Skin epidermis (tissue), 12 donors: ENCODE results near the gene LLGL2.

Experiments
- H3K27ac ChIP-seq, 21 experiments: fragments of 200-600 bp; sonication (generic) in 11 of 21; one replicate each; pipeline ENCODE4 v1.5.0; 2020; ENCODE audit warnings: mild to moderate bottlenecking in 3 of 21, inconsistent platforms in 2 of 21, moderate library complexity in 2 of 21
- H3K4me3 ChIP-seq, 7 experiments: fragments of 200-600 bp; sonication (generic) in 2 of 7; one replicate each; pipeline ENCODE4 v1.5.0; 2020; ENCODE audit warnings: inconsistent platforms in 2 of 7, mild to moderate bottlenecking in 2 of 7, moderate library complexity in 1 of 7

LLGL2 gene

GRCh38 chr17:75617675-75618074 is 92.2 kb downstream of the LLGL2 start:
- Histone ChIP-seq H3K27ac (no peak overlapping the region), H3K4me3 (no peak overlapping the region)

- Histone ChIP-seq H3K27ac (no peak overlapping the region), H3K4me3 (no peak overlapping the region)
Measured at GRCh38 chr17:75619506-75620431, 94.3 kb downstream of the LLGL2 start.

- Histone ChIP-seq H3K27ac (no peak overlapping the region), H3K4me3 (no peak overlapping the region)
Measured at GRCh38 chr17:75621489-75621888, 96.0 kb downstream of the LLGL2 start.

GRCh38 chr17:75622076-75622475 is 96.6 kb downstream of the LLGL2 start:
- Histone ChIP-seq H3K27ac (no peak overlapping the region), H3K4me3 (no peak overlapping the region)

- H3K27ac ChIP-seq: no peak overlapping the region
- no peak overlapping the region for H3K4me3 ChIP-seq
Measured at GRCh38 chr17:75622771-75623273, 97.3 kb downstream of the LLGL2 start.

- H3K4me3 ChIP-seq: no peak overlapping the region
Measured at GRCh38 chr17:75623386-75623785, 97.9 kb downstream of the LLGL2 start.

GRCh38 chr17:75624021-75624420 is 98.5 kb downstream of the LLGL2 start:
- Histone ChIP-seq H3K4me3 (no peak overlapping the region), H3K27ac (no peak overlapping the region)

More at GRCh38 chr17:75623386-75623785, 97.9 kb downstream of the LLGL2 start:
- no peak overlapping the region for H3K27ac ChIP-seq
